Neural crest cell (in vitro differentiated cells): Measurements from ENCODE around the gene CCDC9B. TPM values are rescaled to one million over a fixed set of nuclear protein-coding genes. Genes with fewer than 3 reads are reported as not detected.

ENCODE experiments used
- DNase-seq: peaks from one replicate; pipeline ENCODE4 v3.0.0; 2021; ENCODE audit warnings: low read depth, mixed read lengths, low spot score
- H3K27ac Mint-ChIP-seq: one replicate; pipeline ENCODE4 v1.8.0; 2021; ENCODE audit warnings: mild to moderate bottlenecking, mixed read lengths; ENCODE audit not compliant: unreplicated experiment
- H3K27me3 Mint-ChIP-seq: 2 replicates; pipeline ENCODE4 v1.8.0; 2021; ENCODE audit warnings: low read depth, mild to moderate bottlenecking, mixed read lengths
- H3K36me3 Mint-ChIP-seq: 2 replicates; pipeline ENCODE4 v1.8.0; 2021; ENCODE audit warnings: low read depth, mild to moderate bottlenecking, mixed read lengths
- H3K4me1 Mint-ChIP-seq: 2 replicates; pipeline ENCODE4 v1.8.0; 2021; ENCODE audit warnings: mixed read lengths
- H3K4me3 Mint-ChIP-seq: one replicate; pipeline ENCODE4 v1.8.0; 2021; ENCODE audit warnings: mild to moderate bottlenecking, mixed read lengths
- H3K9me3 Mint-ChIP-seq: 2 replicates; pipeline ENCODE4 v1.8.0; 2021; ENCODE audit warnings: mixed read lengths
- total RNA-seq: library from RNA; stranded (reverse); gene quantifications from 2 replicates; pipeline ENCODE4 v1.2.1, GENCODE V29; 2021
- TF ChIP-seq, protein P1 (sequence below): fragments of 200-600 bp; sonication (generic); conservative IDR thresholded peaks from 2 replicates; pipeline ENCODE4 v1.5.0; 2021; ENCODE audit warnings: antibody characterized with exemption, mild to moderate bottlenecking

Gene CCDC9B
- total RNA-seq, 1 donor from 2014 or later, result 0.33 TPM

DNA sequence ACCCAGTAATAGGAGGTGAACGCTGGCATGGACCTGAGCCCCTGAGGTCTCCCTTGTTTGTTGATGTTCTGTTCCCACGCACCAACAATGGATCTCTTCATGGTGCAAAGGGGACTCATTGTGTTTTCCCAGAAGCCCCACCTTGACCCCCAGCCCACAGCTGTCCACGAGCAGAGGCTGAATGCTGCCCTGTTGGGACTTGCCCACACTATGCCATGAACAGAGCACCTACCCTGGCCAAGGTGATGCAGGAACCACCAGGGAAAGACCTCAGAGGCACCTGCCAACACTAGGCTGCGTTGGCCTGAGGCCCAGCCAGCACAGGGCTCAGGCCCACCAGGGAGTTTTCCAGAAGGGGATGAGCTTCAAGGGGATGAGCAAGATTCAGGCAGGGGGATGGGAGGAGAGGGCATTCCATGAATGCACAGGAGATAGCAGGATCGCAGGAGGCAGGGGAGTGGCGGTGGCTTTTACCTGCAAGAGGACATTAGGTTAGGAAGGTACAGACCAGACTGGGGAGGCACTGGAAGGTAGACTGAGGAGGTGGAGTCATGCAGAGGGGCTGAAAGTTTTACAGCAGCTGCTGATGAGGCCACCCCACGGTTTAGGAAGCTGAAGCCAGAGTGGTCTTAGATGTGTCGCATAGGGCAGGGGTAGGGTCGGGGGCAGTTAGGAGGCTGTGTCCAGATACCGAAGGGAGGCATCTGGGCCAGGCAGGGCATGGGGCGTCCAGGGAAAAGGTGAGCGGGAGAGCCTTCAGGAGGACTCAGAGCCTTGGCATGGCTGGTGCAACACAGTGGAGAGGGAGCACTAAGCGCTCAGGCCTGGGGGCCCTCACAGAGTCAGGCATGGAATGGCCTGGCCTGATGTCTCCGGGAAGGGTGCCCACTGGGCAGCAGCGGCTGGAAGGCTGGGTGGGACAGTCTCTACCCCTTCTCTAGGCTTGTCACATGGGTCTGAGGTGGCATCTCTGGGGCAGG is 6.1 kb upstream of the CCDC9B start:
- H3K36me3 Mint-ChIP-seq, result no peaks in the 10 kb centered on the region
- H3K27me3 Mint-ChIP-seq, result no peaks in the 10 kb centered on the region
- TF ChIP-seq, protein P1, sequence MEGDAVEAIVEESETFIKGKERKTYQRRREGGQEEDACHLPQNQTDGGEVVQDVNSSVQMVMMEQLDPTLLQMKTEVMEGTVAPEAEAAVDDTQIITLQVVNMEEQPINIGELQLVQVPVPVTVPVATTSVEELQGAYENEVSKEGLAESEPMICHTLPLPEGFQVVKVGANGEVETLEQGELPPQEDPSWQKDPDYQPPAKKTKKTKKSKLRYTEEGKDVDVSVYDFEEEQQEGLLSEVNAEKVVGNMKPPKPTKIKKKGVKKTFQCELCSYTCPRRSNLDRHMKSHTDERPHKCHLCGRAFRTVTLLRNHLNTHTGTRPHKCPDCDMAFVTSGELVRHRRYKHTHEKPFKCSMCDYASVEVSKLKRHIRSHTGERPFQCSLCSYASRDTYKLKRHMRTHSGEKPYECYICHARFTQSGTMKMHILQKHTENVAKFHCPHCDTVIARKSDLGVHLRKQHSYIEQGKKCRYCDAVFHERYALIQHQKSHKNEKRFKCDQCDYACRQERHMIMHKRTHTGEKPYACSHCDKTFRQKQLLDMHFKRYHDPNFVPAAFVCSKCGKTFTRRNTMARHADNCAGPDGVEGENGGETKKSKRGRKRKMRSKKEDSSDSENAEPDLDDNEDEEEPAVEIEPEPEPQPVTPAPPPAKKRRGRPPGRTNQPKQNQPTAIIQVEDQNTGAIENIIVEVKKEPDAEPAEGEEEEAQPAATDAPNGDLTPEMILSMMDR, result no peak
- DNase-seq, result no peak
- H3K9me3 Mint-ChIP-seq, result no peaks in the 10 kb centered on the region
- H3K4me1 Mint-ChIP-seq, result peaks cover 9% of the 10 kb centered on the region
- H3K4me3 Mint-ChIP-seq, result no peak overlapping the region
- no peak overlapping the region for H3K27ac Mint-ChIP-seq

DNA sequence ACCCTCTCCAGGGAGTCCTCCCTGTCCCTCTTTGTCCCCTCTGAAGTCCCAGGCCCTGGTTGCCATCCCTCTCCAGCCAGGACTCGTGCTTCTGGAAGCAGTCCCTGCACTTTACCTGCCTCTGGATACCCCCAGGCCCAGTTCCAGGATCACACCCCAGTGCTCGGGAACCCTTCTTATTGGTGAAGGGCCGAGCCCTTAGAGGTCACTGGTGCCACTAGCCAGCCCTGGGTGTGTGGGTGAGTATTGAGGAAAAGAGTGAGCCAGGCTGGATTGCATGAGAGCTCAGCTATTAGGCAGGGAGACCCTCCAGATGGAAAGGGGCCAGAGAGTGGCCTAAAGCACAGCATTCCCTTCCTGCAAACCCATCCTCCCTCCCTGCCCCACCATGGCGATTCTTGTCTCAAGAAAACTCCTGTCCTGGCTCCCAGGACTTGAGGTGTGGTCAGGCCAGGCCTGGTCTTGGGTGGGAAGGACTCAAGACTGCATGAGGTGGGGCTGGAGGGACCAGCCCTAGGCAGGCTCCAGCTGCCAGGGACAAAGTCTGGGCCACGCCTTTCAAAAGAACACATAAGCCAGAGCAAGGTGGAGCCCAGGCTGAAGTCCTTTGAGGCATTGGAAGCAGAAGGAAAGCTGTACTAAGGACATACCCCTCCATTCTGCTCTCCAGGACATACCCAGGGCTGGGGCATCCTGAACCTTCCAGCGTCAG is 5.3 kb upstream of the CCDC9B start:
- H3K36me3 Mint-ChIP-seq, result no peaks in the 10 kb centered on the region
- H3K9me3 Mint-ChIP-seq, result no peaks in the 10 kb centered on the region
- TF ChIP-seq, protein P1, result no peak
- H3K27me3 Mint-ChIP-seq, result no peaks in the 10 kb centered on the region
- no peak overlapping the region for H3K27ac Mint-ChIP-seq
- H3K4me3 Mint-ChIP-seq, result no peak overlapping the region
- peaks cover 13% of the 10 kb centered on the region for H3K4me1 Mint-ChIP-seq
- DNase-seq, result no peak

DNA sequence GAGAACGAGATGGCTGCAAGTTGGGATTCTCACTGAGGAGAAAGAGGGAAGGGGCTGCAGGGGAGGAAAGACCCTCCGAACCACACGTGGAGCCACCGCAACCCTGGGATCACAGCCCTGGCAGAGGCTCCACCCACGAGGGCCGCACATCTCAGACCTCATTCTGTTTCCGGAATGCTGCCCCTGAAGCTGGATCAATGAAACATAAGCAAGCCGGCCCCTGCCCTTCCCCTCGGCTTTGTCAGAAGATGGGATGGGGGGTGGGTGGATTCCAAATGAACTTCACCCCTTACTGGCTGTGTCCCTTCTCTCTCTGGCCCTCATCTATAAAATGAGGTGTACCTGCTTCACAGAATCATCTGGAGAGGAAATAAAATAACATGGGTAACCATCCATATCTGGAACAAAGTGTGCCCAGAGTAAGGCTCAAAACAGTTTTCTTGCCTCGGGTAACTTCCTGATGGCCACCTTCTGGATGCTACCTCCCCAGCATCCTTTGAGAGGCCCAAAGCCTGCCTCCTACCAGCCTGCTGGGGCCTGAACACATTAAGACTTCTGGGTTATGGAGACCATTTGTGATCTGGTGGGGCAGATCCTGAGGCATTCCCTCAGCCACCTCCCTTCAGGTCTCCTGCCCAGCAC is 4.6 kb upstream of the CCDC9B start:
- H3K27ac Mint-ChIP-seq, result no peak overlapping the region
- no peak for DNase-seq

DNA sequence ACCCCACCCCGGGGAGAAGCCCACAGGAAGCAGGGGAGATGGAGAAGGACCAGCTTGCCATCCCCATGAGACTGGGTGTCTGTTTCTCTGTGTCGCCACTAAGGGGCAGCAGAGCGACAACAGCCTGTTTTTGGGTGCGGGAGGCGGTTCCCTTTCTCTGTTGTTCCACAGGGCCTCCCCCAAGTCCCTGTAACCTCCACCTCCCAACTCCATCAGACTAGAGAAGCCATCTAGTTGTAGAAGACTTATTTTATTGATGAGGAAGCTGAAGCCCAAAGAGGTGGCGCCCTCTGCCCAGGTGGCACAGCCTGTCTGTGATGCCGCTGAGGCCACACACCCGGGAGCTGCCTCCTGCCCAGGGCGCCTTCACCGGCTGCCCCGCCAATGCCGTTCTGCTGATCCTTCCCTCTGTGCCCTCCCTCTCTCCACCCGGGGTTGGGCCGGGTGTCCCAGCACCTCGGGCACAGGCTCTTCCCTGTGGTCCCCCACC is 3.9 kb upstream of the CCDC9B start:
- TF ChIP-seq, protein P1, result peak; percentile 70
- H3K27me3 Mint-ChIP-seq, result no peaks in the 10 kb centered on the region
- no peak overlapping the region for H3K4me3 Mint-ChIP-seq

More for the DNA sequence above, 4.6 kb upstream of the CCDC9B start:
- Mint-ChIP-seq H3K4me1 (peaks cover 13% of the 10 kb centered on the region), H3K27me3 (no peaks in the 10 kb centered on the region), H3K36me3 (no peaks in the 10 kb centered on the region), H3K9me3 (no peaks in the 10 kb centered on the region), H3K4me3 (no peak overlapping the region)
- TF ChIP-seq, protein P1, result no peak

DNA sequence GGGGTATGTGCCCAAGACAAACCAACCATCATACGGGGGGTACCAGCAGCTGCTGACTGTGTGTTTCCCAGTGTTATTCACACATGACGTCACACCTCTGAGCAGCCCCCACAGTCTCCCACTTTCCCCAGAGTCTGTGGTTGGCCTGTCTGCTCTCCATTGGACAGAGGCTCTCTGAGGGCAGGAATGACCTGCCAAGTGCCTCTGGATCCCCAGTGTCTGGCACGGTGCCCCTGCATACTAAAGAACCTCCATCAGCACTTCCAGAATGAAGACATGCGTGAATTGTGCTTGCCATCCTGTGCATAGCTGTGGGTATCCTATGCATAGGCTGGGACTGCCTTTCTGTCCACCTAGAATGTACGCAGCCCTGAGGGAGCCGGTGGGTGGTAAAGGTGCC is 3.5 kb upstream of the CCDC9B start:
- no peak overlapping the region for H3K27ac Mint-ChIP-seq
- H3K36me3 Mint-ChIP-seq, result no peaks in the 10 kb centered on the region
- no peaks in the 10 kb centered on the region for H3K9me3 Mint-ChIP-seq
- H3K4me3 Mint-ChIP-seq, result no peak overlapping the region
- no peak for DNase-seq
- H3K27me3 Mint-ChIP-seq, result no peaks in the 10 kb centered on the region
- peaks cover 12% of the 10 kb centered on the region for H3K4me1 Mint-ChIP-seq
- TF ChIP-seq, protein P1, result no peak

More for the DNA sequence above, 3.9 kb upstream of the CCDC9B start:
- Mint-ChIP-seq H3K36me3 (no peaks in the 10 kb centered on the region), H3K27ac (no peak overlapping the region), H3K4me1 (peaks cover 13% of the 10 kb centered on the region), H3K9me3 (no peaks in the 10 kb centered on the region)
- peak; percentile 57 for DNase-seq
